SHP77 treated with DMSO at 0.1 percent for 48 hours (cell line): ENCODE measurements around the gene DMBX1.

Experiments used
- DNase-seq: peaks from one replicate; lab custom pipeline; 2025; lab: John Stamatoyannopoulos, UW

The DMBX1 gene

GRCh38 chr1:46489638-46490405, at the start of gene DMBX1:
Gene DMBX1 (plus strand): TSS chr1:46489836. CDS start chr1:46507011, 17,175 bp downstream.
- DNase-seq = no peak

- no peak for DNase-seq
Observed at GRCh38 chr1:46440478-46440877, 49.2 kb upstream of the DMBX1 start.

GRCh38 chr1:46442317-46443161, 47.1 kb upstream of the DMBX1 start:
- no peak for DNase-seq

- no peak for DNase-seq
Observed at GRCh38 chr1:46444466-46444865, 45.2 kb upstream of the DMBX1 start.

GRCh38 chr1:46445773-46446256, 43.8 kb upstream of the DMBX1 start:
- no peak for DNase-seq

- peak; percentile 17 for DNase-seq
Observed at GRCh38 chr1:46446646-46447498, 42.8 kb upstream of the DMBX1 start.

- no peak for DNase-seq
Observed at GRCh38 chr1:46447499-46448108, 42.0 kb upstream of the DMBX1 start.

GRCh38 chr1:46448109-46448911, 41.3 kb upstream of the DMBX1 start:
- no peak for DNase-seq

GRCh38 chr1:46449223-46450159, 40.1 kb upstream of the DMBX1 start:
- no peak for DNase-seq

GRCh38 chr1:46450160-46450517, 39.5 kb upstream of the DMBX1 start:
- DNase-seq = no peak

- DNase-seq = no peak
Observed at GRCh38 chr1:46451948-46452930, 37.4 kb upstream of the DMBX1 start.

- no peak for DNase-seq
Observed at GRCh38 chr1:46452931-46453325, 36.7 kb upstream of the DMBX1 start.

GRCh38 chr1:46453449-46453848, 36.2 kb upstream of the DMBX1 start:
- no peak for DNase-seq

GRCh38 chr1:46455951-46456350, 33.7 kb upstream of the DMBX1 start:
- DNase-seq = no peak

GRCh38 chr1:46456411-46456963, 33.1 kb upstream of the DMBX1 start:
- DNase-seq = no peak

- no peak for DNase-seq
Observed at GRCh38 chr1:46457178-46457577, 32.5 kb upstream of the DMBX1 start.

- no peak for DNase-seq
Observed at GRCh38 chr1:46458190-46458589, 31.4 kb upstream of the DMBX1 start.

GRCh38 chr1:46458846-46459245, 30.8 kb upstream of the DMBX1 start:
- no peak for DNase-seq
